Epithelial cell of proximal tubule (primary cell): ENCODE results near the gene PITPNM2. TPM values are rescaled to one million over a fixed set of nuclear protein-coding genes. Genes with fewer than 3 reads are reported as not detected.

Experiments used
- DNase-seq: peaks from one replicate; pipeline ENCODE4 v3.0.0-alpha.2; 2011; ENCODE audit warnings: low read depth
- H3K4me3 ChIP-seq: 2 replicates; pipeline ENCODE4 v1.5.1; 2011; ENCODE audit warnings: low read depth, mild to moderate bottlenecking, low read length
- CTCF ChIP-seq: conservative IDR thresholded peaks from 2 replicates; pipeline ENCODE4 v1.5.1; 2012; ENCODE audit warnings: low read depth, mild to moderate bottlenecking, low read length
- total RNA-seq: library from RNA; depleted of rRNA; stranded (reverse); fragments of >200 nt; gene quantifications from 2 replicates; pipeline ENCODE4 v1.2.3, GENCODE V29; 2015

The PITPNM2 gene
- total RNA-seq, 1 donor from 2014 or later = 4.6 TPM

GRCh38 chr12:123145211-123145610 lies 5.7 kb downstream of the PITPNM2 start:
- TF ChIP-seq CTCF = no peak
- no peak for DNase-seq

GRCh38 chr12:123143736-123144461 lies 7.0 kb downstream of the PITPNM2 start:
- DNase-seq = no peak
- no peak overlapping the region for H3K4me3 ChIP-seq
- no peak for TF ChIP-seq CTCF

More at GRCh38 chr12:123145211-123145610, 5.7 kb downstream of the PITPNM2 start:
- no peak overlapping the region for H3K4me3 ChIP-seq

GRCh38 chr12:123142921-123143735 lies 7.8 kb downstream of the PITPNM2 start:
- TF ChIP-seq CTCF = no peak
- no peak for DNase-seq
- H3K4me3 ChIP-seq = no peak overlapping the region

GRCh38 chr12:123142518-123142840 lies 8.4 kb downstream of the PITPNM2 start:
- no peak for TF ChIP-seq CTCF
- no peak for DNase-seq
- no peak overlapping the region for H3K4me3 ChIP-seq

- peak; percentile 83 for DNase-seq
- peak overlapping the region; percentile 36 for H3K4me3 ChIP-seq
- TF ChIP-seq CTCF = no peak
Measured at GRCh38 chr12:123141615-123142517, 9.0 kb downstream of the PITPNM2 start.

- peak overlapping the region; percentile 36 for H3K4me3 ChIP-seq
- DNase-seq = no peak
- no peak for TF ChIP-seq CTCF
Measured at GRCh38 chr12:123140676-123141614, 9.9 kb downstream of the PITPNM2 start.
